CD4-positive, alpha-beta T cell (primary cell): ENCODE data around the gene C11orf91. TPM values are rescaled to one million over a fixed set of nuclear protein-coding genes. Genes with fewer than 3 reads are reported as not detected.

Source experiments
- ATAC-seq: fragments of 200-7000 bp; cut with Tn5 transposase; one replicate; pipeline ENCODE4 v1.10.0; 2022; ENCODE audit warnings: mild to moderate bottlenecking; ENCODE audit not compliant: poor library complexity
- CTCF ChIA-PET: fragments of 350-600 bp; sonication (Branson Sonifier 250); formaldehyde crosslinking; loops from one replicate; lab custom pipeline; 2021; ENCODE audit warnings: antibody characterized with exemption, inconsistent platforms; lab: Charles Lee
- POLR2A ChIA-PET: fragments of 350-600 bp; sonication (Branson Sonifier 250); formaldehyde crosslinking; loops from one replicate; lab custom pipeline; 2021; ENCODE audit warnings: antibody characterized with exemption, inconsistent platforms; lab: Charles Lee
- DNase-seq, 14 experiments: peaks; one replicate each; pipeline ENCODE4 v3.0.0-alpha.2; 2013 to 2020; ENCODE audit warnings: mixed read lengths in 2 of 14
- H3K27ac ChIP-seq, 2 donors: one replicate each; pipeline versions ENCODE4 v1.5.1 to v1.7.0; 2013; ENCODE audit warnings: low read length in 2 of 2, low read depth in 1 of 2, mild to moderate bottlenecking in 1 of 2
- H3K27me3 ChIP-seq, 2 experiments: 1 replicate in 1 of 2; 2 replicates in 1 of 2; pipeline versions ENCODE4 v1.6.1 to v1.7.0; 2013; ENCODE audit warnings: low read length in 2 of 2, control low read depth in 1 of 2, mild to moderate bottlenecking in 1 of 2, moderate library complexity in 1 of 2; ENCODE audit not compliant: insufficient read depth in 2 of 2, control insufficient read depth in 1 of 2
- H3K36me3 ChIP-seq: one replicate; pipeline ENCODE4 v1.6.1; 2013; ENCODE audit warnings: low read length, control low read depth; ENCODE audit not compliant: insufficient read depth
- H3K4me1 ChIP-seq: one replicate; pipeline ENCODE4 v1.6.1; 2013; ENCODE audit warnings: low read length, control low read depth; ENCODE audit not compliant: insufficient read depth
- H3K4me3 ChIP-seq: one replicate; pipeline ENCODE4 v1.5.1; 2013; ENCODE audit warnings: mild to moderate bottlenecking, low read length, moderate library complexity
- H3K9me3 ChIP-seq, 2 experiments: 1 replicate in 1 of 2; 2 replicates in 1 of 2; pipeline versions ENCODE4 v1.6.1 to v1.7.0; 2013; ENCODE audit warnings: low read length in 2 of 2, mild to moderate bottlenecking in 2 of 2, control low read depth in 1 of 2, moderate library complexity in 1 of 2; ENCODE audit not compliant: control insufficient read depth in 1 of 2, insufficient read depth in 1 of 2
- H3K27ac Mint-ChIP-seq: one replicate; pipeline ENCODE4 v1.8.0; 2020; ENCODE audit warnings: mixed read lengths
- H3K27me3 Mint-ChIP-seq: one replicate; pipeline ENCODE4 v1.8.0; 2021; ENCODE audit warnings: mixed read lengths
- H3K36me3 Mint-ChIP-seq: one replicate; pipeline ENCODE4 v1.8.0; 2021; ENCODE audit warnings: low read depth, mixed read lengths
- H3K4me1 Mint-ChIP-seq: one replicate; pipeline ENCODE4 v1.8.0; 2021; ENCODE audit warnings: low read depth, mixed read lengths
- H3K4me3 Mint-ChIP-seq: one replicate; pipeline ENCODE4 v1.8.0; 2020; ENCODE audit warnings: mild to moderate bottlenecking, mixed read lengths
- H3K9me3 Mint-ChIP-seq: one replicate; pipeline ENCODE4 v1.8.0; 2020; ENCODE audit warnings: mixed read lengths
- intact Hi-C, 2 experiments: fragments of 100-400 bp; cut with DNase I in 1 of 2; cut with micrococcal nuclease in 1 of 2; formaldehyde crosslinking; loops; one replicate each; pipeline versions ENCODE4 v1.15.1 to v1.9.0; 2023 to 2025; cut with DNase I, micrococcal nuclease
- total RNA-seq, 174 experiments: library from RNA in 2 of 174; stranded (reverse) in 2 of 174; gene quantifications; one replicate each; pipeline ENCODE4 v1.2.3 and lab custom pipeline; 2021 to 2026
- TF ChIP-seq, protein P1 (sequence below): fragments of 200-600 bp; IDR thresholded peaks from one replicate; pipeline ENCODE4 v1.8.0; 2022; ENCODE audit warnings: antibody characterized with exemption, mild to moderate bottlenecking

The C11orf91 gene
- total RNA-seq, 2 experiments from 2014 or later, result 0.45 TPM; not detected in 1

DNA sequence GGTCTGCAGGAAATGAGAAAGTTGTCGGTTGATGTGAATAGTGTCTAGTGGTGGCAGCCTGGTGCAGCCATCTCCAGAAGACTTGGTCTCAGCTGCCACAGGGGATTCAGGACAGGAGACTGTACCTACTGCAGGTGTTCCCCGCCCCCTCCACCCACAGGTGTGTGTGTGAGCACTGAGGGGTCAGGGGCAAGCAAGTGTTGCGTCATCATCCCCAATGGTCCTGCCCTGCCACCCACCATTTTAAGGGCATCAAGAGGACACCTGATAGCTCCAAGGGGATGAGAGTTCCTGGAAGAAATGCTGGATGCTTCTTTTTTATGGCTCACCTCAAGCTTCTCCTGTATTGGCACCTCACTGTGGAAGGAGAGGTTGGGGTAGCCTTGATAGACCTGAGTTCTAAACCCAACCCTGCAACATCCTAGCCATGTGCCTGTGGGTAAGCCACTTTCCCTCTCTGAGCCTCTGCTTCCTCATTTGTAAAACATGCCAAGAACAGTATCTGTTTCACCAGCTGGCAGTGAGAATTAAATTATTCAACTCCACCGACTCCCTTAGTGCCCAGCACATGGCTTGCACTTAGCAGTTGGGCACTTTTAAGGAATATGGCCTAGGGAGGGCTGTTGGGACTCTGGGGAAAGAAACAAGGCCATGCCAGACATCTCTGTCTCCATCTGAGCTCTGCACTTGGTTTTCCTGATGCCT, 6.1 kb downstream of the C11orf91 start:
- H3K27ac ChIP-seq, result no peak overlapping the region
- no peaks in the 10 kb centered on the region for H3K4me1 ChIP-seq
- no peak overlapping the region for H3K27ac Mint-ChIP-seq
- no peaks in the 10 kb centered on the region for H3K36me3 ChIP-seq
- H3K9me3 ChIP-seq, result no peaks in the 10 kb centered on the region
- intact Hi-C loops, result loop anchor here in 1 of 2 experiments (10.0 kb wide), 1 partner anchor 660 kb away; the partner anchor contains the start of gene ABTB2
- ChIA-PET POLR2A (interaction anchor here (0.7 kb wide), 1 partner anchor 9 kb away, joined by 3 read pairs; no protein-coding TSS in a partner anchor), CTCF (no interaction called here)
- H3K4me3 Mint-ChIP-seq, result no peak overlapping the region
- no peaks in the 10 kb centered on the region for H3K9me3 Mint-ChIP-seq
- H3K27me3 ChIP-seq, result peaks cover 2 to 3% of the 10 kb centered on the region in 2 experiments
- no peak for DNase-seq
- no peaks in the 10 kb centered on the region for H3K36me3 Mint-ChIP-seq
- peaks cover 13% of the 10 kb centered on the region for H3K4me1 Mint-ChIP-seq
- TF ChIP-seq, protein P1, sequence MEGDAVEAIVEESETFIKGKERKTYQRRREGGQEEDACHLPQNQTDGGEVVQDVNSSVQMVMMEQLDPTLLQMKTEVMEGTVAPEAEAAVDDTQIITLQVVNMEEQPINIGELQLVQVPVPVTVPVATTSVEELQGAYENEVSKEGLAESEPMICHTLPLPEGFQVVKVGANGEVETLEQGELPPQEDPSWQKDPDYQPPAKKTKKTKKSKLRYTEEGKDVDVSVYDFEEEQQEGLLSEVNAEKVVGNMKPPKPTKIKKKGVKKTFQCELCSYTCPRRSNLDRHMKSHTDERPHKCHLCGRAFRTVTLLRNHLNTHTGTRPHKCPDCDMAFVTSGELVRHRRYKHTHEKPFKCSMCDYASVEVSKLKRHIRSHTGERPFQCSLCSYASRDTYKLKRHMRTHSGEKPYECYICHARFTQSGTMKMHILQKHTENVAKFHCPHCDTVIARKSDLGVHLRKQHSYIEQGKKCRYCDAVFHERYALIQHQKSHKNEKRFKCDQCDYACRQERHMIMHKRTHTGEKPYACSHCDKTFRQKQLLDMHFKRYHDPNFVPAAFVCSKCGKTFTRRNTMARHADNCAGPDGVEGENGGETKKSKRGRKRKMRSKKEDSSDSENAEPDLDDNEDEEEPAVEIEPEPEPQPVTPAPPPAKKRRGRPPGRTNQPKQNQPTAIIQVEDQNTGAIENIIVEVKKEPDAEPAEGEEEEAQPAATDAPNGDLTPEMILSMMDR, result no peak
- H3K27me3 Mint-ChIP-seq, result peaks cover 10% of the 10 kb centered on the region
- ATAC-seq, result no peak
- H3K4me3 ChIP-seq, result no peak overlapping the region

DNA sequence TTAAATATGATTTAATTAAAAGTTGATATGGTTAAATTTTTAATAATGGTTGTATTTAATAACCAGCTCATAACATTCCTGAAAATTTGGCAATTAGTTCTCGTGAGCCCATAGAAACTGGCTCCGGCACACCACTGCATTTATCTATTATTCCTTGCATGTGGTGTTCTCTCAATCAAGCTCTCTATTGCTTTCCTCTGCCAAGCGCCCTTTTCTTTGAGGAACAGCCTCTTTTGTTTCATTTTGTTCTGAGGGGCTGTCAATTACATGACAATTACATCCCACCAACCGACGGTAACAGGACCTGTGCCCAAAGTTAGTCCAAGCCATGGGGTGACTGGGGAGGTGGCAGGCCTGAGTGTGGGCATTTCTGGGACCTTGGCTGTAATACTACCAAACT, 8.1 kb downstream of the C11orf91 start:
- DNase-seq, result no peak
- H3K4me3 ChIP-seq, result no peak overlapping the region
- no peaks in the 10 kb centered on the region for H3K4me1 ChIP-seq
- TF ChIP-seq, protein P1, result no peak
- H3K27me3 ChIP-seq, result peaks cover 2 to 3% of the 10 kb centered on the region in 2 experiments
- Mint-ChIP-seq H3K9me3 (no peaks in the 10 kb centered on the region), H3K4me1 (peaks cover 10% of the 10 kb centered on the region), H3K36me3 (no peaks in the 10 kb centered on the region), H3K4me3 (no peak overlapping the region), H3K27ac (no peak overlapping the region), H3K27me3 (peaks cover 10% of the 10 kb centered on the region)
- ATAC-seq, result no peak
- ChIA-PET POLR2A (no interaction called here), CTCF (interaction anchor here (1.1 kb wide), 1 partner anchor 10 kb away, joined by 3 read pairs; no protein-coding TSS in a partner anchor)
- no peaks in the 10 kb centered on the region for H3K36me3 ChIP-seq
- peaks cover 0 to 3% of the 10 kb centered on the region in 2 experiments for H3K9me3 ChIP-seq
- intact Hi-C loops, result loop anchor here in 1 of 2 experiments (10.0 kb wide), 1 partner anchor 662 kb away; the partner anchor contains the start of gene ABTB2
- H3K27ac ChIP-seq, result no peak overlapping the region

DNA sequence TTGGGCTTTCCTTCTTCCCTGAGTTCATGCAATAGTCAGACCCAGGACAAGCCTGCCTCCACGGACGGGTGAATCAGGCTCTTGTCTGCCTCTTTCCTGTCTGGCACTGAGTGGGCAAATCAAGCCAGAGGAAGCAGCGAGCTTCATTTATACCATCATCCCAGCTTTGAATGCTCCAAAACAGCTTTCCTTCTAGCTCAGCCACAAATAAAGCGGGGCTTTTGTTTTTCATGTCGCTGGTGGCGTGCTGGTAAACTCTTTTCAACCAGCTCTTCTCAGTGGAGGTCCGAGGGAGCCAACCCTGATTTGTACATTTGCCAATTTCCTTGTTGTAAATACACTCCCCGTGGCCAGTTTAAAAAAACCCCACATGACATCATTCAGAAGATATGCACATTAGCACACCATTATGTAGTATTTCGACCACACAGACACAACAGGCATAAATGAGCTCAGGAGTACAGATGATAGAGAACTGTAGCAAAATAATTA, 8.6 kb downstream of the C11orf91 start:
- H3K27ac ChIP-seq, result no peak overlapping the region
- no peak overlapping the region for H3K4me3 ChIP-seq
- no peak overlapping the region for H3K4me3 Mint-ChIP-seq
- ATAC-seq (no peak), DNase-seq (no peak)
- ChIA-PET CTCF (interaction anchor here (1.1 kb wide), 1 partner anchor 10 kb away, joined by 3 read pairs; no protein-coding TSS in a partner anchor), POLR2A (no interaction called here)
- peaks cover 2 to 3% of the 10 kb centered on the region in 2 experiments for H3K27me3 ChIP-seq
- H3K4me1 ChIP-seq, result no peaks in the 10 kb centered on the region
- H3K36me3 ChIP-seq, result no peaks in the 10 kb centered on the region
- H3K36me3 Mint-ChIP-seq, result no peaks in the 10 kb centered on the region
- peaks cover 10% of the 10 kb centered on the region for H3K27me3 Mint-ChIP-seq
- intact Hi-C loops, result loop anchor here in 1 of 2 experiments (10.0 kb wide), 1 partner anchor 663 kb away; the partner anchor contains the start of gene ABTB2
- TF ChIP-seq, protein P1, result no peak
- H3K4me1 Mint-ChIP-seq, result peaks cover 10% of the 10 kb centered on the region
- no peak overlapping the region for H3K27ac Mint-ChIP-seq
- no peaks in the 10 kb centered on the region for H3K9me3 Mint-ChIP-seq
- peaks cover 0 to 3% of the 10 kb centered on the region in 2 experiments for H3K9me3 ChIP-seq
